Tibial nerve (tissue), 3 donors: ENCODE results near the gene GIMAP2.

ENCODE experiments used
- POLR2A ChIP-seq, 2 donors: fragments of 450-650 bp; IDR thresholded peaks; one replicate each; pipeline ENCODE4 v1.6.1; 2017; ENCODE audit warnings: antibody characterized with exemption in 2 of 2, mild to moderate bottlenecking in 2 of 2, moderate library complexity in 2 of 2
- TF ChIP-seq, protein P1 (sequence below), 5 experiments: fragments of 200-600 bp in 3 of 5; fragments of 450-650 bp in 2 of 5; sonication (generic) in 3 of 5; IDR thresholded peaks; one replicate each; pipeline ENCODE4 v1.5.1; 2016 to 2019; ENCODE audit warnings: antibody characterized with exemption in 5 of 5, mild to moderate bottlenecking in 3 of 5, moderate library complexity in 2 of 5

DNA sequence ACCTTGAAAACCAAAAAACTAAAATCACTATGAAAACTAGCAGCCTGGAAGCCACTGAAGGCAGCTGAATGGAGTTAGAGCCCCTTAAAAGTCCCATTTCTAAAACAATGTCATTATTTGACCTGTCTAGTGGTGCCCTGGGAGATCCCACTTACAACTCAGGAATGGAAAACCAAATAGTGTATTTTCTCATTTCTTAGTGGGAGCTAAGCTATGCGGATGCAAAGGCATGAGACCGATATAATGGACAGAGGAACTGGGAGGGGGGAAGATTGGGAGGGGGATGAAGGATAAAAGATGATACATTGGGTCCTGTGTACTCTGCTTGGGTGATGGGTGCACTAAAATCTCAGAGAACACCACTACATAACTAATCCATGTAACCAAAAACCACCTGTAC, 9.8 kb upstream of the GIMAP2 start:
- TF ChIP-seq POLR2A (IDR thresholded peaks at IDR 0.05): no peak
- TF ChIP-seq, protein P1, sequence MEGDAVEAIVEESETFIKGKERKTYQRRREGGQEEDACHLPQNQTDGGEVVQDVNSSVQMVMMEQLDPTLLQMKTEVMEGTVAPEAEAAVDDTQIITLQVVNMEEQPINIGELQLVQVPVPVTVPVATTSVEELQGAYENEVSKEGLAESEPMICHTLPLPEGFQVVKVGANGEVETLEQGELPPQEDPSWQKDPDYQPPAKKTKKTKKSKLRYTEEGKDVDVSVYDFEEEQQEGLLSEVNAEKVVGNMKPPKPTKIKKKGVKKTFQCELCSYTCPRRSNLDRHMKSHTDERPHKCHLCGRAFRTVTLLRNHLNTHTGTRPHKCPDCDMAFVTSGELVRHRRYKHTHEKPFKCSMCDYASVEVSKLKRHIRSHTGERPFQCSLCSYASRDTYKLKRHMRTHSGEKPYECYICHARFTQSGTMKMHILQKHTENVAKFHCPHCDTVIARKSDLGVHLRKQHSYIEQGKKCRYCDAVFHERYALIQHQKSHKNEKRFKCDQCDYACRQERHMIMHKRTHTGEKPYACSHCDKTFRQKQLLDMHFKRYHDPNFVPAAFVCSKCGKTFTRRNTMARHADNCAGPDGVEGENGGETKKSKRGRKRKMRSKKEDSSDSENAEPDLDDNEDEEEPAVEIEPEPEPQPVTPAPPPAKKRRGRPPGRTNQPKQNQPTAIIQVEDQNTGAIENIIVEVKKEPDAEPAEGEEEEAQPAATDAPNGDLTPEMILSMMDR (IDR thresholded peaks at IDR 0.05): no peak
